Smooth muscle cell (in vitro differentiated cells): Measurements from ENCODE around the gene FGGY. TPM values are rescaled to one million over a fixed set of nuclear protein-coding genes. Genes with fewer than 3 reads are reported as not detected.
"Not testable (repeated sequence)": the region's sequence is repeated elsewhere in the genome, so short reads cannot be mapped to it uniquely, and the experiment has no call there.

Experiments used
- DNase-seq: peaks from one replicate; lab custom pipeline; 2025; ENCODE audit not compliant: unreplicated experiment; lab: John Stamatoyannopoulos, UW
- H2AFZ ChIP-seq: fragments of 200-600 bp; sonication (generic); 2 replicates; pipeline ENCODE4 v1.6.0; 2016; ENCODE audit warnings: antibody characterized with exemption, low read depth, mild to moderate bottlenecking
- H3F3A ChIP-seq: fragments of 200-600 bp; sonication (generic); 2 replicates; pipeline ENCODE4 v1.6.0; 2017; ENCODE audit warnings: antibody characterized with exemption, low read depth
- H3K27ac ChIP-seq: fragments of 200-600 bp; sonication (generic); 2 replicates; pipeline ENCODE4 v1.5.1; 2016; ENCODE audit warnings: low read depth, mild to moderate bottlenecking
- H3K27me3 ChIP-seq: fragments of 200-600 bp; sonication (generic); 2 replicates; pipeline ENCODE4 v1.6.1; 2016; ENCODE audit warnings: low read depth, mild to moderate bottlenecking
- H3K36me3 ChIP-seq: fragments of 200-600 bp; sonication (generic); 2 replicates; pipeline ENCODE4 v1.5.1; 2016; ENCODE audit warnings: low read depth
- H3K4me1 ChIP-seq: fragments of 200-600 bp; sonication (generic); 2 replicates; pipeline ENCODE4 v1.5.1; 2016; ENCODE audit warnings: low read depth
- H3K4me2 ChIP-seq: fragments of 200-600 bp; sonication (generic); 2 replicates; pipeline ENCODE4 v1.6.0; 2016; ENCODE audit warnings: mild to moderate bottlenecking
- H3K4me3 ChIP-seq: fragments of 200-600 bp; sonication (generic); 2 replicates; pipeline ENCODE4 v1.5.1; 2016; ENCODE audit warnings: mild to moderate bottlenecking
- H3K79me2 ChIP-seq: fragments of 200-600 bp; sonication (generic); 2 replicates; pipeline ENCODE4 v1.6.0; 2016; ENCODE audit warnings: low read depth, mild to moderate bottlenecking
- H3K9ac ChIP-seq: fragments of 200-600 bp; sonication (generic); 2 replicates; pipeline ENCODE4 v1.6.0; 2016; ENCODE audit warnings: low read depth
- H3K9me3 ChIP-seq: fragments of 200-600 bp; sonication (generic); replicated peaks from 2 replicates; pipeline ENCODE4 v1.5.1; 2016; ENCODE audit warnings: low read depth
- H4K20me1 ChIP-seq: fragments of 200-600 bp; sonication (generic); 2 replicates; pipeline ENCODE4 v1.6.0; 2016; ENCODE audit warnings: low read depth
- WGBS: methylation state at CpG from one replicate; pipeline ENCODE4 v1.1.7; 2016; ENCODE audit warnings: low lambda C conversion rate; 5-methylcytosine and 5-hydroxymethylcytosine counted together
- polyA plus RNA-seq: library from polyadenylated mRNA; unstranded; fragments of >200 nt; fragmentation: Nextera tagmentation; extraction: Ambion mirVana; gene quantifications from 2 replicates; pipeline ENCODE4 v1.2.1, GENCODE V29; 2016
- total RNA-seq: library from RNA; depleted of rRNA; stranded (reverse); fragments of >200 nt; gene quantifications from 2 replicates; pipeline ENCODE4 v1.2.3, GENCODE V29; 2014
- TF ChIP-seq, protein P1 (sequence below): fragments of 200-600 bp; sonication (generic); IDR thresholded peaks from 2 replicates; pipeline ENCODE4 v1.5.1; 2017; ENCODE audit warnings: borderline replicate concordance, mild to moderate bottlenecking, antibody characterized with exemption; ENCODE audit not compliant: insufficient read depth, poor library complexity, severe bottlenecking

The FGGY gene
- total and polyA plus RNA-seq, 2 experiments from 2014 or later: 5.1 to 9.2 TPM

GRCh38 chr1:59577774-59578173, 280.9 kb downstream of the FGGY start:
- H3K79me2 ChIP-seq: no peaks in the 10 kb centered on the region
- H3K9me3 ChIP-seq: no peaks in the 10 kb centered on the region
- H3K9ac ChIP-seq: no peak overlapping the region
- no peak overlapping the region for H2AFZ ChIP-seq
- no peaks in the 10 kb centered on the region for H4K20me1 ChIP-seq
- no peaks in the 10 kb centered on the region for H3F3A ChIP-seq
- H3K4me3 ChIP-seq: no peak overlapping the region
- no peak for DNase-seq
- no peaks in the 10 kb centered on the region for H3K36me3 ChIP-seq
- H3K27me3 ChIP-seq: no peaks in the 10 kb centered on the region
- no peak overlapping the region for H3K4me2 ChIP-seq
- no peaks in the 10 kb centered on the region for H3K4me1 ChIP-seq
- TF ChIP-seq, protein P1, sequence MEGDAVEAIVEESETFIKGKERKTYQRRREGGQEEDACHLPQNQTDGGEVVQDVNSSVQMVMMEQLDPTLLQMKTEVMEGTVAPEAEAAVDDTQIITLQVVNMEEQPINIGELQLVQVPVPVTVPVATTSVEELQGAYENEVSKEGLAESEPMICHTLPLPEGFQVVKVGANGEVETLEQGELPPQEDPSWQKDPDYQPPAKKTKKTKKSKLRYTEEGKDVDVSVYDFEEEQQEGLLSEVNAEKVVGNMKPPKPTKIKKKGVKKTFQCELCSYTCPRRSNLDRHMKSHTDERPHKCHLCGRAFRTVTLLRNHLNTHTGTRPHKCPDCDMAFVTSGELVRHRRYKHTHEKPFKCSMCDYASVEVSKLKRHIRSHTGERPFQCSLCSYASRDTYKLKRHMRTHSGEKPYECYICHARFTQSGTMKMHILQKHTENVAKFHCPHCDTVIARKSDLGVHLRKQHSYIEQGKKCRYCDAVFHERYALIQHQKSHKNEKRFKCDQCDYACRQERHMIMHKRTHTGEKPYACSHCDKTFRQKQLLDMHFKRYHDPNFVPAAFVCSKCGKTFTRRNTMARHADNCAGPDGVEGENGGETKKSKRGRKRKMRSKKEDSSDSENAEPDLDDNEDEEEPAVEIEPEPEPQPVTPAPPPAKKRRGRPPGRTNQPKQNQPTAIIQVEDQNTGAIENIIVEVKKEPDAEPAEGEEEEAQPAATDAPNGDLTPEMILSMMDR: no peak
- WGBS: 98% methylated on average over 4 of the region's 4 CpGs
- H3K27ac ChIP-seq: no peak overlapping the region

DNA sequence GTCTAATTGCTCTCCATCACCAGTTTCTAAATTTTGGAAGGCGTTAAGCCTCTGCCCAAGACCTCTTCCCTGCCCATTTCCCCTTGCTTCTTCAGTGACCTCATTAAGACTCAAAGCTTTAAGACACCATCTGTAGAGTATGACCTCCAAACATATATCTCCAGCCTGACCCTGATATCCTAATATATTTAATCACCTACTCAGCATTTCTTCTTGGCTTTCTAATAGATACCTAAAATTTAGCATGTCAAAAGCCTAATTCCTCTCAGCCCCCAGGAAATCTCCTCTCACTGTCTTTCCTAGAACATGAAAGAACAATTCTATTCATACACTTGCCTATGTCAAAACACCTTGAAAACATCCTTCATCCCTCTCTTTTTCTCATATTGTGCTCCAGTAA, 282.3 kb downstream of the FGGY start:
- Histone ChIP-seq H3K4me1 (no peaks in the 10 kb centered on the region), H3F3A (no peaks in the 10 kb centered on the region), H3K9ac (no peak overlapping the region), H3K27ac (no peak overlapping the region), H3K4me3 (no peak overlapping the region), H3K36me3 (no peaks in the 10 kb centered on the region), H4K20me1 (no peaks in the 10 kb centered on the region), H3K79me2 (no peaks in the 10 kb centered on the region), H3K4me2 (no peak overlapping the region), H3K9me3 (no peaks in the 10 kb centered on the region), H3K27me3 (no peaks in the 10 kb centered on the region), H2AFZ (no peak overlapping the region)
- no peak for DNase-seq
- TF ChIP-seq, protein P1: no peak
- 89% methylated on average over 1 of the region's 1 CpG for WGBS

- H3F3A ChIP-seq: no peaks in the 10 kb centered on the region
- no peaks in the 10 kb centered on the region for H4K20me1 ChIP-seq
- no peaks in the 10 kb centered on the region for H3K79me2 ChIP-seq
- DNase-seq: no peak
- no peaks in the 10 kb centered on the region for H3K4me1 ChIP-seq
- no peak overlapping the region for H3K4me2 ChIP-seq
- H3K27me3 ChIP-seq: no peaks in the 10 kb centered on the region
- no peak overlapping the region for H2AFZ ChIP-seq
- H3K36me3 ChIP-seq: no peaks in the 10 kb centered on the region
- H3K9ac ChIP-seq: no peak overlapping the region
- WGBS: 97% methylated on average over 4 of the region's 4 CpGs
- H3K9me3 ChIP-seq: no peaks in the 10 kb centered on the region
- H3K4me3 ChIP-seq: no peak overlapping the region
- TF ChIP-seq, protein P1: no peak
- no peak overlapping the region for H3K27ac ChIP-seq
Measured at GRCh38 chr1:59580257-59580656, 283.4 kb downstream of the FGGY start.

DNA sequence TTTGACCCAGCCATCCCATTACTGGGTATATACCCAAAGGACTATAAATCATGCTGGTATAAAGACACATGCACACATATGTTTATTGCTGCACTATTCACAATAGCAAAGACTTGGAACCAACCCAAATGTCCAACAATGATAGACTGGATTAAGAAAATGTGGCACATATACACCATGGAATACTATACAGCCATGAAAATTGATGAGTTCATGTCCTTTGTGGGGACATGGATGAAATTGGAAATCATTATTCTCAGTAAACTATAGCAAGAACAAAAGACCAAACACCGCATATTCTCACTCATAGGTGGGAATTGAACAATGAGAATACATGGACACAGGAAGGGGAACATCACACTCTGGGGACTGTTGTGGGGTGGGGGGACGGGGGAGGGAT, 295.5 kb downstream of the FGGY start:
- not testable (repeated sequence) for H3K27me3 ChIP-seq, H3K27ac ChIP-seq, H3F3A ChIP-seq, H2AFZ ChIP-seq, H3K4me3 ChIP-seq, DNase-seq, H4K20me1 ChIP-seq, H3K4me2 ChIP-seq, H3K9me3 ChIP-seq, H3K36me3 ChIP-seq, H3K9ac ChIP-seq, H3K79me2 ChIP-seq
- peaks cover 13% of the 10 kb centered on the region for H3K4me1 ChIP-seq
- 91% methylated on average over 2 of the region's 2 CpGs for WGBS
